NCI-H146 treated with DMSO at 0.1 percent for 48 hours (cell line): ENCODE results near the gene ITGB2.
A peak's percentile ranks its signal among the peaks of the same experiment; 100 is the strongest.

Experiments used
- DNase-seq: peaks from one replicate; lab custom pipeline; 2025; ENCODE audit not compliant: unreplicated experiment; lab: John Stamatoyannopoulos, UW

ITGB2 gene

DNA sequence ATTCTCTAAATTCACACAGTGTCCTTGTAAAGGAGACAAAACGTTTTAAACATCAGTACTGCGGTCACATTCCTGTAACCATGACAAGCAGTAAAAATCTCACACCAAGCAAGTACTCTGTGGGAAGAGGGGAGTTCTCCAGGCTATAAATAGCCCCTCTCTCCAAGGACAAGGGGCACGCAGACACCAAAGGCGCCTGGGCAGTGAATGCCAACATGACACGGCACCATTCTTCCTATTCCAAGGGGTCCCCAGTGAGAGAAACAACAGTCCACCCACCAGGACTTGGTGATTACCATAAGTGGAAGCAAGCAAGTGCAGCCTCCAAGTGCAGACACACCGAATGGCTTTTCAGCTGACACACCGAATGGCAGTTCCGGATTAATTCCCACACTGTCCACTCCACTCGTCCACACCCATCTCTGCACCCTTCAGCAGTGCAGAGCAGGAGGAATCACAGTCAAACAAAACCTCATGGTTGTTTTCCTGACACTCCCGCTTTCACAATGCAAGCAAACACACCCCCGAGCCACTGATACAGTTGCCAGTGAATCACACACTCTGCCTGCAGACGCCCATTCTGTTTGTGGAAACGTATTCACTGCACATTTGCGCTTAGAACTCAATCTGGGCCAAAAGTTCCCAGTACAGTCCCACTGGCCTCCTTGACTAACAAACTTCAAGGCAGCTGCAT lies 49.0 kb downstream of the ITGB2 start:
- DNase-seq: no peak

- no peak for DNase-seq
Measured at GRCh38 chr21:44870748-44871495, 49.8 kb downstream of the ITGB2 start.

GRCh38 chr21:44869781-44870747 lies 50.6 kb downstream of the ITGB2 start:
- no peak for DNase-seq

DNA sequence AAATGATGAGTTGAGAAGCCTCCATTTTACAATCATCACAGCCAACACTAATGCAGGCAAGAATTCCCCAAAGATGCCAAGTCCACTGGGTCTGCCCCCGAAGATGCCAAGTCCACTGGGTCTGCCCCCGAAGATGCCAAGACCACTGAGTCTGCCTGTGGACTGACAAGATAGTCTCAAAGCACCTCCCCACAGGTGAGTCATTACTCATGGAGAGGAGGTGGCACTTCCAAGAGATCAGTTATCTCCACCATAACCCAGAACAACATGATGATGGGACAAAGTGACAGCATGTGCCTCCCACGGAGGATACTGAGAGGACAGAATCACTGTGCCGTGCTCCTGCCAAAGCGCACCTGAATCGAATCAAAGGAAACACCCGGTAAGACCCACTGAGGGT lies 52.0 kb downstream of the ITGB2 start:
- no peak for DNase-seq

DNA sequence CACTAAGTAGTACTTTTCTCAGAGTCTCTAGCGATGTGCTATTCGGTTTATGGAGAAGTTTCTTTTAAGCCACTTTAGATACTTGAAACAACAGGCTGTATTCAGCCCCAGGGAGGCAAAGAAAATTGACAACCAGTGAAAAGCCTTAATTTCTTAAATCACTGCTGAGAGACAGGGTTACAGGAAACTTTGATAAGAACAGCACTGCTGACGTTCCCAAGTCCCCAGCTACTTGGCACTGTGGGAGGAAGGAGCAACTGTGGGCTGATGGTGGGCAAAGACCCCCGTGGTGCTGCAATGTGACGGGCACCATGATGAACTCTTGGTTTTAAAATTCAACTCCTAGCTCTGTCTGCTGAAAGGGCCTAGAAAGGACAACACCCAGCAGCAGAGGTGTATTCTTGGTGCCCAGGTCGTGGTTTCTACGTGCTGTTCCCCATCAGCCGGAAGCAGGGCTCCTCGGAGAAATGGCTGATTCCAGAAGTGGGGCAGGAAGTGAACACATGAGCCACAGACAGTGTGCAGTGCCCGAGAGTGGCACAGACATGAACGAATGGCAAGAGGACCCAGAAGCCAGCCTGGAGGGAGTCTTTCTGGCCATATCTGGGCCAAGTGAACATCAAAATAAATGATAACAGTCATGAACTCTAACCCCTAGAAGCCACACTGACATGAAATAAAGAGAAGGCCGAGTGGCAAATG lies 52.5 kb downstream of the ITGB2 start:
- DNase-seq: no peak

DNA sequence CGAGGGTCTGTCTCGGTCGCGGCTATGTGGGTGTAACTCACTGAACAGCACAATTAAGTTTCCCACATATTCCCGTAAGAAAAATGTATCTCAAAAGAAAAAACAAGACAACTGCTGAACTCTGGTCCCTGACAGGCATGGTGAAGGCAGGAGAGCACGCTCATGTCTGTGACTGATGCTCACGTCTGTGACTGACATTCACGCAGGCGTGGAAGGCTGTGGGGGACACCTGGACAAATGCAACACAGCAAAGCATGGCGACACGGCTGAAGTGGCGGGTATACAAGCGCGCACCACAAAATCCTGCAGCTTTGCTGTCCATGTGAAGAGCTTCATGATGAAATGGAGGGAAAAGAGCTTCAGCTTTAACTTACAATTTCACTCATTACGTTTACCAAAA lies 53.2 kb downstream of the ITGB2 start:
- no peak for DNase-seq

- peak; percentile 10 for DNase-seq
Measured at GRCh38 chr21:44866780-44867179, 53.9 kb downstream of the ITGB2 start.

- DNase-seq: no peak
Measured at GRCh38 chr21:44865561-44866280, 55.0 kb downstream of the ITGB2 start.

- DNase-seq: no peak
Measured at GRCh38 chr21:44862869-44863685, 57.6 kb downstream of the ITGB2 start.

DNA sequence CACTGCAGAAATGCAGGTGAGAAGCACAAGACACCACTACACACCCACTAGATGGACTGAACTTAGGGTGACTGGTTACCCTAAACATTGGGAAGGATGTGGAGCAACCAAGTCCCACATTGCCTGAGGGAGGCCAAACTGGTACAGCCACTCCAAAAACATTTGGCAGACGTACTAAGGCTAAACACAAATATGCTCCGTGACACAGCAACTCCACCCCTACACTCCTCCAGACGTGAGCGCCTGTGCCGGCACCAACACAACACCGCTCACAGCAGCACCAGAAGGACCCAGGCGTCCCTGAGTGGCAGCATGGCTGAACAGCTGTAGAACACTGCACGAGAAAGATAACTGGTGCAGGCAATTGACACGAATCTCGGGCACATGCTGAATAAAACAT lies 61.9 kb downstream of the ITGB2 start:
- no peak for DNase-seq

DNA sequence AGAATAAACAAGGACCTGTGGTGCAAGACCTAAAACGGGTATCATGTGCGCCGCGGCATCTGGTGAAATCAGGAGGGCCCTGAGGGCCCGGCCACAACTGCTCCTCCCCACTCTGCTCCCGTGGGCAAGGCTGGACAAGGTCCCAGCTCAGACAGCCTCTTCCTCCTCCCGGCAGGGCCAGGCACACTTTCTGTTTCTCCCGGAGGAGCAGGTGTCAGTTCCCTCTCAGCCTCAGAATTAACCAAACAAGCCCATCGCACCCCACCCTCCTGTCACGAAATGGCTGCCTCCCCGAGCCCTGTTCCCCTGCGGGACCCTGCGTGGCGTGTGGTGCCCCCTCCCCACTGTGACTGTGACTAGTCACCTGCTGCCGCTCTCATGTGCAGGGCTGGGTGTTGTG lies 62.4 kb downstream of the ITGB2 start:
- DNase-seq: no peak

DNA sequence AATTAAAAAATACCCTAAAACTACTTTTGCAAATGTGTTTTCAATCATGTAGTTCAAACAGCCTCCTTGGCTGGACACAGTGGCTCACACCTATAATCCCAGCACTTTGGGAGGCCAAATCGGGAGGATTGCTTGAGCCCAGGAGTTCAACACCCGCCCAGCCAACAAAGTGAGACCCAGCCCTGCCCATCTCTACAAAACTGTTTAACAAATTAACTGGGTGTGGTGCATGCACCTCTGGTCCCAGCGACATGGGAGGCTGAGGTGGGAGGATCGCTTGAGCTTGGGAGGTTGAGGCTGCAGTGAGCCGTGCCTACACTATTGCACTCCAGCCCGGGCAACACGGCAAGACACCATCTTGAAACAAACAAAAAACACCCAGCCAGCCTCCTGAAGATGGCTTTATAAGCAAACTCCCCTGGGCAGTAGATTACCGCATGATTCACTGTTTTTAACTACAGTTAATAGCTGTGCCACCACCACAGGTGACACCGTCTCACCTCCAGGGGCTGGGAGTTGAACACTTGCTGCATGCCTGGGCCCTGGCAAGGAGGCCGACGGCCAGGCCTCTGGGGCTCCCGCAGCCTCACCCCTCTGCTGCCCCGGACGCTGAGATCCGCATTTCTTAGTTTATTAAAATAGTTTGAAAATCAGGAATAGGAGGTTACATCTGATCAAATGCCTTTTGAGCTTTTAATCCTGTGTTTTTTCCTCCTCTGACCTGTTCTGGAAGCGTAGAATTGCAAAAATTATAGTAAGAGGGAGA lies 63.4 kb downstream of the ITGB2 start:
- DNase-seq: no peak

DNA sequence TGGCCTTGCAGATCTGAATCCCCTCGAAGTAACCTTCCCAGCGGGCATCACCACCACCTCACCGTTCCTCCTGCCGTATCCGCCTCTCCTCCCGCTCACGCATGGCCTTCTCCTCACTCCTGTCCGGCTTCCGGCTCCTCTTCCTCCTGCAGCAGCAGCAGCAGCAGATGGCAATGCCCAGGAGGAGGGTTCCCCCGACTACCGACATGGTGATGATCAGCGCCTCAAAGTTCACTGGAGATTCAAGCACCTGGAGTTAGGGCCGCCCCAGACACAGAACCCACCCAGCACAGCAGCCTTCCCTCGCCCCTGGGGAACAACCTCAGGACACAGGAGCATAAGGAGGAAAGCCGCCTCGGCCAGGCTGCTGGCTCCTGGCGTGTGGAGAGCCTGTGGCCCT lies 64.6 kb downstream of the ITGB2 start:
- DNase-seq: no peak

DNA sequence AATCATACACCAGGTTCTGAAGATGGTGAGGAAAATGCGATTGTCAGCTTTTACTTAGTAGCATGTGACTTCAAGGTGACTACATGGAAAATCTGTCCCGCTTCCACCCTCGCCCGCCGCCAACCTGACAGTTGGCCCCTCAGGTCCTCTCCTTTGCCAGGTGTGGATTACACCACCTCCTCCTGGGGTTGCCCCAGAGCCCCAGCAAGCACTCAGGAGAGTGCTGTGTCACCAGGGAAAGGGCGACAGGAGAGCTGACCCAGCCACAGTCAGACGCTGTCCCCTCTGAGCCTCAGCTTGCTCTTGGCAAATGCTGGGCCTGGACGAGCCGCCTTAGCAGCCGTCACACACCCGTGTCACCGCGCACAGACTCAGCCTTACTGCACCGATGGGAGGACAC lies 65.1 kb downstream of the ITGB2 start:
- no peak for DNase-seq

DNA sequence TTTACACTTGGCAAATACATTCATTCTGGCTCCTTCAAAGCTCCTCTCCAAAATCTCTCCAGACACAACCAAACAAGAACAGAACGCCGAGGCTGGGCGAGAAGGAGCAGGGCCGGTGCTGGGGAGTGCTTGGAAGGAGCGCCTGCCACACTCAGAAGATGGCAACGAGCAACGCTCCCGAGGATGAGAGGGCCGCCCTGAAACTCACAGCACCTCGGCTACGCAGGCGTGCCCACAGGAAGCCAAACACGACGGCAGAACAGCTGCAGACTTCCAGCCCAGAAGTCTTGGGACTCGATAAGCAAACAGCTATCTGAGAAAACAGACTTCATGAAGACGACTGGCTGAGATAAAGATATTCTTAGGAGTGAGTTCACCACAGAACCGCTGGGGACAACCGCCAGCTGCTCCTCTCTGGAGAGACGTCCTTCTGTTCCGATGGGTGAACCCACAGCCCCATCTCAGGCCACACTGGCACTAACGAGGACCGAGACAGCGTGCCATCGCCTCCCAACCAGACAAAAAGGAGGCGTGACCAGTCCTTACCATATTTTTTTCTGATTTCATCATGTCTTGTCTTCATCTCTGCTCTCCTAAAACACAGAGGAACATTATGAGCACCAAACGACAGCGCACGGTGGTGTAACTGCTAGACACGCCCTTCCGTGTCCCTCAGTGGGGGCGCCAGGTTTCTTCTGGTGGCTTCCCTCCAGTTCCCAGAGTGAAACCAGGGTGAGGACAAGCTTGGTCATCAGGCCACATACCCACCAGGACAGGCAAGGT lies 65.8 kb downstream of the ITGB2 start:
- no peak for DNase-seq

- no peak for DNase-seq
Measured at GRCh38 chr21:44854391-44854663, 66.4 kb downstream of the ITGB2 start.

GRCh38 chr21:44853601-44854390 lies 66.9 kb downstream of the ITGB2 start:
- DNase-seq: no peak
